ENCODE data around the gene SYNGR4. TPM values are rescaled to one million over a fixed set of nuclear protein-coding genes. Genes with fewer than 3 reads are reported as not detected.

Gene SYNGR4
- total RNA-seq, 4 donors from 2014 or later = not detected

DNA sequence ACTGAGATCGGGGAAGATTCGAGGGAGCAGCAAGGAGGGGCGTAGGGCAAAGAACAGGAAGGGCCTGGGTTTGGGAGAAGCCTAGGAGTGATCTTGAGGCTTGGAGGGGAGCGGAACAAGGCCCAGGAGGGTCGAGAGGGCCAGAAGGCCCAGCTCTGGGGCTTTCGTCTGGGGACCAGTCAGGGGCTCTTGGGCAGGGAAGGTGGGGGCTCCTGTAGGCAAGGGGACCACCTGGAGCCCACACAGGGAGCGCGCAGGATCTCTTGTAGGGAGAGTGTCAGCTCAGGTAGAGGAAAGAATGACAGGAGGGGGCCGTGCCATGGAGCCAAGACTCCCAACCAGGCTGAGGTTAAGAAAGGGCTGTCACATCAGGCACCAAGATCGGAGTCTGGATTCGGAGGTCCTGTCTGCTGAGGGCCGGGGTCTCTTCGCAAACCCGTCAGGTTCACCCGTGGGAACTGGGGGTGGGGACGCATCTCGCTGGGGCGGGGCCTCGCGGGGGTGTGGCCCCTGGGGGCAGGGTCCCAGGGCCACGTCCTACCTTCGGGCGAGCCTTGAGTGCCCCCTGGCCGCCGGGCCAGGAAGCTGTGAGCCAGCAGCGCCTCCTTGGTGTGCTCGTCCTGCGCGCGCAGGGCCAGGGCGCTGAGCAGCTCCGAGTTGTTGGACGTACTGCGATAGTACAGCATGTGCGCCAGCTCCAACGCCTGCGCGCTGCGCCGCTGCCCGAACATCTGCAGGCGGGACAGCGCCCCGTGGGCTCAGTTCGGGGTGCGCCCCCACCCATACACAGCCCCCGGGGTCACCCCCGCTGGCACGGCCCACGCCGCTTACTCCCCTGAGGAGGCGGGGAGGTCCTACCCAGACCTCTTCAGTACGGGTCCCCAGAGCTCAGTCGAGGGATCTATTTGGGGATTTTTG is 30.4 kb upstream of the SYNGR4 start:
- Histone ChIP-seq H3K27ac (peak overlapping the region; percentile 82 to 84 (median 83)), H3K36me3 (no peaks in the 10 kb centered on the region), H3K27me3 (no peaks in the 10 kb centered on the region), H3K9me3 (no peaks in the 10 kb centered on the region), H3K4me3 (peak overlapping the region; percentile 49 to 58 (median 52)), H3K4me1 (peaks cover 10 to 15% of the 10 kb centered on the region in 2 donors)
- intact Hi-C loops (cut with DNase I; ENCODE audit: low total_unique reads) = no loop called here
- DNase-seq = peak; percentile 60 to 72
- TF ChIP-seq POLR2A (IDR thresholded peaks at IDR 0.05) = no peak
- TF ChIP-seq, protein P1, sequence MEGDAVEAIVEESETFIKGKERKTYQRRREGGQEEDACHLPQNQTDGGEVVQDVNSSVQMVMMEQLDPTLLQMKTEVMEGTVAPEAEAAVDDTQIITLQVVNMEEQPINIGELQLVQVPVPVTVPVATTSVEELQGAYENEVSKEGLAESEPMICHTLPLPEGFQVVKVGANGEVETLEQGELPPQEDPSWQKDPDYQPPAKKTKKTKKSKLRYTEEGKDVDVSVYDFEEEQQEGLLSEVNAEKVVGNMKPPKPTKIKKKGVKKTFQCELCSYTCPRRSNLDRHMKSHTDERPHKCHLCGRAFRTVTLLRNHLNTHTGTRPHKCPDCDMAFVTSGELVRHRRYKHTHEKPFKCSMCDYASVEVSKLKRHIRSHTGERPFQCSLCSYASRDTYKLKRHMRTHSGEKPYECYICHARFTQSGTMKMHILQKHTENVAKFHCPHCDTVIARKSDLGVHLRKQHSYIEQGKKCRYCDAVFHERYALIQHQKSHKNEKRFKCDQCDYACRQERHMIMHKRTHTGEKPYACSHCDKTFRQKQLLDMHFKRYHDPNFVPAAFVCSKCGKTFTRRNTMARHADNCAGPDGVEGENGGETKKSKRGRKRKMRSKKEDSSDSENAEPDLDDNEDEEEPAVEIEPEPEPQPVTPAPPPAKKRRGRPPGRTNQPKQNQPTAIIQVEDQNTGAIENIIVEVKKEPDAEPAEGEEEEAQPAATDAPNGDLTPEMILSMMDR (IDR thresholded peaks at IDR 0.05 in 4 of 5, conservative IDR thresholded peaks at IDR 0.05 in 1 of 5) = peak; percentile 23 to 76 (median 73)
- in situ Hi-C loops (cut with MboI; ENCODE audit: low sequenced_read_pairs in 4 of 4) = no loop called here
- ATAC-seq = peak; percentile 25 to 31

DNA sequence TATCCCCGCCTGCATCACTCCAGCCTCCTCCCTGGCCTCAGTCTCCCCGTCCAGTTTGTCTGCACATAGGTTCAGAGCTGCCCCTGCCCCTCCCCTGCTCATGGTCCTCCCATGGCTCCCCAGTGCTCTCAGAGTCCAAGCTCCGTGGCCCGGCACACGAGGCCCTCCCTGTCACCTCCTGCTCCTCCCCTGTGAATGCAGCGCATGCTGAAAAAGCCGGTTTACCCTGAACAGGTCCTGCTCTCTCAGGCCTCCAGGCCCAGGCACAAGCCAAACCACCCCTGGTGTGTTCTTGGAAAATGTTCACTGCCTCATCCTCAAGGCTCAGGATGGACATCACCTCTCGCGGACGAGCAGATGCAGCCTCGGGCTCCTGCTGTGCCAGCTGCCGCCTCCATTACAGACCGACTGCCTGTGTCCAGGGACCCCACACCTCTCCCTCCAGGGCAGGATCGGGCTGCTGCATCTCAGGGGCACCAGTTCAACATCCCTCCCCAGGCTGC is 25.9 kb upstream of the SYNGR4 start:
- H3K27ac ChIP-seq = no peak overlapping the region
- DNase-seq = no peak
- intact Hi-C loops (cut with DNase I; ENCODE audit: low total_unique reads) = no loop called here

DNA sequence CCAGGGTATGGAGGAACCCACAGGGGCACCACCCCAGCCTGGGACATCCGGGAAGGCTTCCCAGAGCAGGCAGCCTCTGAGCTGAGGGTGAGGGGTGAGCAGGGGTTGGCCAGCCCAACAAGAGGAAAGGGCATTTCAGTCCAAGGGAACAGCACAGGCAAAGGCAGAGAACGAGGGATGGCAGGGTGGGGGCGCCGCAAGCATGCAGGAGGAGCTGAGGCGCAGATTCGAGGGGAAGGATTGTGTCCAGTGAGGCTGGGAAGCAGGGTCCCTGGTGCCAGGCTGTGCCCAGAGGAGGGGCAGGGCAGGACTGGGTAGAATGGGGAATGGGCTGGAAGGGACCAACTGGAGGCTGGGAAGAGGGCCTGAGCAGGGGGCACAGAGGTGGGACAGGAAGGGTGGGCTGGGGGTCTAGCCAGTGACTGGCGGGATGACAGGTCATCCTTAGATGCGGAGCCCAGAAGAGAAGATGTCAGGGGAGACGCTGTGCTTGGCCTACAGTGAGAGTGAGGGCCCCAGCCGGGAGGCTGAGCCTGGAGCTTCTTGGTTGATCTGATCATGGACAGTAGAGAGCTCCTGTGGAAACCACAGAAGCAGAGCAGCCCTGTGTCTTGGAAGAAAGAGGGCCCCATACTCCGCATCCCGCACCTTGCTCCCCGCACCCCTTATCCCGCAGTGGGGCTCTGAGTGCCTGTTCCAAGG is 25.2 kb upstream of the SYNGR4 start:
- Histone ChIP-seq H3K27ac (no peak overlapping the region), H3K9me3 (no peaks in the 10 kb centered on the region), H3K36me3 (peaks cover 0 to 7% of the 10 kb centered on the region in 2 donors), H3K4me1 (peaks cover 6 to 9% of the 10 kb centered on the region in 2 donors), H3K4me3 (no peak overlapping the region), H3K27me3 (no peaks in the 10 kb centered on the region)
- intact Hi-C loops (cut with DNase I; ENCODE audit: low total_unique reads) (no loop called here), in situ Hi-C loops (cut with MboI; ENCODE audit: low sequenced_read_pairs in 4 of 4) (no loop called here)
- no peak for DNase-seq
- TF ChIP-seq, protein P1 (IDR thresholded peaks at IDR 0.05 in 4 of 5, conservative IDR thresholded peaks at IDR 0.05 in 1 of 5) = no peak
- no peak for TF ChIP-seq POLR2A (IDR thresholded peaks at IDR 0.05)
- no peak for ATAC-seq

More for the DNA sequence above, 25.9 kb upstream of the SYNGR4 start:
- peaks cover 6 to 9% of the 10 kb centered on the region in 2 donors for H3K4me1 ChIP-seq
- in situ Hi-C loops (cut with MboI; ENCODE audit: low sequenced_read_pairs in 4 of 4) = no loop called here
- no peak overlapping the region for H3K4me3 ChIP-seq
- TF ChIP-seq, protein P1 (IDR thresholded peaks at IDR 0.05 in 4 of 5, conservative IDR thresholded peaks at IDR 0.05 in 1 of 5) = no peak
- no peak for TF ChIP-seq POLR2A (IDR thresholded peaks at IDR 0.05)
- no peaks in the 10 kb centered on the region for H3K9me3 ChIP-seq
- H3K36me3 ChIP-seq = peaks cover 0 to 7% of the 10 kb centered on the region in 2 donors
- H3K27me3 ChIP-seq = no peaks in the 10 kb centered on the region
- ATAC-seq = no peak

DNA sequence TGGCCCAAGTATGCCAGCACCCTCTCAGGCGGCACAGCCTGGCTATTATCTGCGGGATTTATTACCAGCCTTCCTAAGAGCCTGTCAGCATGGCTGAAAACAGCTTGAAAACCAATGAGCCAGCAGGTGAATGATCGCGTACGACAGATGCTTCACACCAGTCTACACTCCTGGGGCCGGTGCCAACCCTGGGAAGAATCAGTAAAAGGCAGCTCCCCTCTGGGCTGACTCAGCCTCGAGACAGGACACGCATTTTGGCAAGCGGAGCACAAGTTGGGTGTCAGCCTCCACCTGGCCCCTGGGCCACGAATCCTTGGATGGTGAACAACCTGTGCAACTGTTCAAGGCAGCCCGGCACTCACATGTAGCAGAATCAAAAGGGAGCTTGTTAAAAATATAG is 23.2 kb upstream of the SYNGR4 start:
- intact Hi-C loops (cut with DNase I; ENCODE audit: low total_unique reads) (no loop called here), in situ Hi-C loops (cut with MboI; ENCODE audit: low sequenced_read_pairs in 4 of 4) (no loop called here)
- H3K4me1 ChIP-seq = peaks cover 6% of the 10 kb centered on the region in 2 donors
- ATAC-seq = peak; percentile 75 to 85
- TF ChIP-seq POLR2A (IDR thresholded peaks at IDR 0.05) = no peak
- TF ChIP-seq, protein P1 (IDR thresholded peaks at IDR 0.05 in 4 of 5, conservative IDR thresholded peaks at IDR 0.05 in 1 of 5) = no peak
- H3K4me3 ChIP-seq = no peak overlapping the region
- peaks cover 0 to 7% of the 10 kb centered on the region in 2 donors for H3K36me3 ChIP-seq
- no peaks in the 10 kb centered on the region for H3K27me3 ChIP-seq
- DNase-seq = peak; percentile 57 to 87
- H3K9me3 ChIP-seq = no peaks in the 10 kb centered on the region
- peak overlapping the region; percentile 57 to 73 (median 62) for H3K27ac ChIP-seq
